ENCODE results near the gene LRP1B.
"Not testable (repeated sequence)": the region's sequence is repeated elsewhere in the genome, so short reads cannot be mapped to it uniquely, and the experiment has no call there.

Gene LRP1B

GRCh38 chr2:141869572-141869971, 261.2 kb downstream of the LRP1B start:
- no peak for DNase-seq

- no peak for DNase-seq
Observed at GRCh38 chr2:141863964-141864363, 266.9 kb downstream of the LRP1B start.

- no peak for DNase-seq
Observed at GRCh38 chr2:141856215-141856919, 274.4 kb downstream of the LRP1B start.

GRCh38 chr2:141848191-141848590, 282.6 kb downstream of the LRP1B start:
- DNase-seq, result no peak

- DNase-seq, result no peak
Observed at GRCh38 chr2:141844231-141844630, 286.6 kb downstream of the LRP1B start.

DNA sequence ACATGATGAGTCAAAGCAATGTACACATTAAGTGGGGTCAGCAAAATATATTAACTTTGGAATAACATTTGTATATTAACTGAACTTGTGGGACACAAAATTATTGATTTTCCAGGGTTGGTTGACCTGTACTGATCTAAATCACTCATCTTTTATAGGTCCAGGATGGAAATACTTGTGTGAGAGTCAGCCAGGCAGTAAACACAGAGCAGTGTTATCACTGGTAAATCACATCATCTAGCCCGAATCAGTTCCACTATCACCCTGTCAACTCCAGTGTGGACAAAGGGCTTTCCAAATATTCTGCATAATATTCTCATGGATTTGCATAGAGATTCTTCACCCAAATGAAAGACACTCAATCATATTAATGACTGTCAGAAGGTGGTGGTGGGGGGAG, 295.7 kb downstream of the LRP1B start:
- DNase-seq, result no peak

GRCh38 chr2:141828761-141829160, 302.1 kb downstream of the LRP1B start:
- DNase-seq, result no peak

GRCh38 chr2:141824790-141825189, 306.0 kb downstream of the LRP1B start:
- no peak for DNase-seq

GRCh38 chr2:141820893-141821292, 309.9 kb downstream of the LRP1B start:
- no peak for DNase-seq

GRCh38 chr2:141815320-141815719, 315.5 kb downstream of the LRP1B start:
- DNase-seq, result not testable (repeated sequence)

GRCh38 chr2:141814150-141814549, 316.7 kb downstream of the LRP1B start:
- DNase-seq, result no peak

DNA sequence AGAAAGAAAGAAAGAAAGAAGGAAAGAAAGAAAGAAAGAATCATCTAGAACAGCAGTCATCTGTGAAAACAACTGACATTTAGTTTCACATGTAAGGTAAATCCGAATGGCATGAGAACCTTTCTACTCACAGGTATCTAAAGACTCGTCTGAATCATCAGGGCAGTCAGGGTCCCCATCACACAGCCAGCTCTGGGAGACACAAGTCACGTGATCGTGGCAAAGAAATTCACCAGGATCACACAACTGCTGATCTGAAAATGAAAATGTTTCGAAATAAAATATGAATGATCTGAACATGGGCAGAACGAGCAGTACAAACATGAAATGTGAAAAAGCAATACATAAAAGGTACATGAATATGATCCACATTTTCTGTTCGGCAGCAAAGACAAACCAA, 320.7 kb downstream of the LRP1B start:
- no peak for DNase-seq

- DNase-seq, result no peak
Observed at GRCh38 chr2:141806090-141806489, 324.7 kb downstream of the LRP1B start.

DNA sequence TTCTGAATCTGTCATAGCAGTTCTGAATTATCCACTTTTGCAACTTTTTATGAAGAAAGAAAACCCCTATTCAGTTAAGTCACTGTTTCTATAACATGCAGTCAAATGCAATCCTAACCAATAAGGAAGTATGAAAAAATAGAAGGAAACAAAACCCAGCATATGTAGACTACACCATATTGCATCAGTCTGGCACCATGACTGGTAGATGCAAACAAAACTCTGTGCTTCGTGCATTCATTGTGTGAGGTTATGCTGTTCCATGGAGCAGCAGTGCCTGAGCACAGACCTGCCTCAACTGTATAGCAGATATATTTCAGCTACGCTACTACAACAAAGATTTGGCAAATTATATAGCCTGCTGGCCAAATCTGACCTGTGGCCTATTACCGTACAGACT, 325.5 kb downstream of the LRP1B start:
- DNase-seq, result no peak

GRCh38 chr2:141796449-141796848, 334.4 kb downstream of the LRP1B start:
- DNase-seq, result no peak

DNA sequence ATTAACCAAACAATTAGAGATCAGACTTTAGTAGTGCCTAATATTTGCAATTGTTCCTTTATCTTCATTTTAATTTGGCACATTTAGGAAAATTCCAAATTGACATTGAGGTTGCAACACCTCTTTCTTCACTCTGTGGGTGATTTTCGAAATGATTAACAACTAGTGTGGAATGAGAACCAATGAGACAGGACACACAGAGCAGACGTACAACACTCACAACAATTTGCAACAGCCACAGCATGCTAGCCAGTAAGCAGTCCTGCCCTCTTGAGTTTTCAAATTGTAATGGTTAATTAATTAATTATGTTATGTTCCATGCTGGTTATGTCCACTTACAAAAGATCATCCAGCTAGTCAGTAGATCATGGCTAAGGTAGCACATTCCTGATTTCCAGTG, 339.3 kb downstream of the LRP1B start:
- DNase-seq, result no peak

DNA sequence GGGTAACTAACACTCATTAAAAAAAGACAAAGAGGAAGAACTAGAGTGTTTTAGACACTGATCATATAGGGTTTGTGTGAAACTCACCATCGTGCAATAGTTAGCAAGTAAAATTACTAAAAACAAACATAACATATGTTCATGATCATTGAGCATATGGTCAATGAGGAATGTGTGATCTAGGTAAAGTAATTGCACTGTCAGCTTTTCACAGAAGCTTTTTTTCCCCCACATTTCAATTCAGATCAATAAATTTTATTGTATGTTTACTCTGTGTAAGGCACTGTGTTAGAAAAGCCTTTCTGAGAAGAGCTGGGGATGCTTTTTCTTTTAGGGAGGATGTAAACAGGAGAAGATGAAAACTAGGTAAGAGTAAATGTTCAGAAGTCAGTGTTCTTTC, 348.2 kb downstream of the LRP1B start:
- DNase-seq, result no peak

- no peak for DNase-seq
Observed at GRCh38 chr2:141778315-141778835, 352.4 kb downstream of the LRP1B start.

DNA sequence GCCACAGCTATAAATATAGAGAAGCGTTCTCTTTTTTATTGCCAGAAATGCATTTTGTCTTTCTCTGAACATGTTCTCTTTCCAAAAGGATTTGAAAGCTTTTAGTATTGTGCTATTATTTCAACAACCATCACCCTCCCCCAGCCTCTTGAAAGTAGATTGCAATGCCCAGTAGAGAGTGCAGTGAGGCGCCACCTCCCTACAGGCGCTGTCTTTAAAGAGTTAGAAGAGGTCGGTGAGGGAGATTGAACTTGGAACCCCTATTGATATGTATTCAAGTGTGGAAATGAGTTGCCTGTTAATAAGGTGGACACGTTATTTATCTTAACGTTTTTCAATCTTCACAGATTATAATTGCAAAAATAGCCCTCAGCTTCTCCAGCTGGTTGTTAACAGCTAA, 360.3 kb downstream of the LRP1B start:
- DNase-seq, result no peak

GRCh38 chr2:141767691-141768090, 363.1 kb downstream of the LRP1B start:
- no peak for DNase-seq

DNA sequence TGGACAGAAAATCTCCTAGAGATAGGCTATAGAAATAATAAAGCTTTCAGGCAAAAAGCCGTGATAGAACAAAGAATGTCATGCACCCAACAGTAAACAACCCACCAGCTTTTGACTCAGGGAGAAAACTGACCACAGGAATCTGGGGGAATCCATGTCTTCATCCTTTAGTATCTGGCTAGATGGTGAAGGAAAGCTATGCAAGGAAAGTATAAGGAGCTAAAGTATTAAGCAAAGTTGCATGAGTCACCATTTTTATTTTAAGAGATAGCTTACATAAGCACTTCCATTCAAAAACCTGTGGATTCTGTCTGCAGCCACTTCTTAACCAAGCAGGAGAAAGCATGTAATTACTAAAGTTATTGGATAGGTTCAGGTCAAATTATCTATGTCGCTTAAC, 363.8 kb downstream of the LRP1B start:
- DNase-seq, result peak; percentile 15

DNA sequence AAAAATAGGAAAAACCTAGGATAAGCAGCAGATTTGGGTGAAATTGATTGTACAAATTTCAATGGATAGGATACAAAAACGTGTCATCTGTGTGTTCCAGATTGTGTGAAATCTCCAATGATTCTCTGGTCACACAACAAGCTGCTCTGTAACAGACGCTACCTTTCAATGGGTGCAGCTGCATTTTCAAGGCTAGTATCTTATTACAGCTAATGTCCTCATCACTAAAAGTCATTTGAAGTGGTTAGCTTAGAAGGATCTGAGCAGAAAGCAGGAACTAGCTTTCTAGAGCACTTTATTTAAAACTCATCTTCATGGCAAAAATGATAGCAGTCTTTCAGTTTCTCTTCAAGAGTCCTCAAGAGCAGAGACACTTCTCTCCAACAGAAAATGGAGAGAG, 364.6 kb downstream of the LRP1B start:
- no peak for DNase-seq

DNA sequence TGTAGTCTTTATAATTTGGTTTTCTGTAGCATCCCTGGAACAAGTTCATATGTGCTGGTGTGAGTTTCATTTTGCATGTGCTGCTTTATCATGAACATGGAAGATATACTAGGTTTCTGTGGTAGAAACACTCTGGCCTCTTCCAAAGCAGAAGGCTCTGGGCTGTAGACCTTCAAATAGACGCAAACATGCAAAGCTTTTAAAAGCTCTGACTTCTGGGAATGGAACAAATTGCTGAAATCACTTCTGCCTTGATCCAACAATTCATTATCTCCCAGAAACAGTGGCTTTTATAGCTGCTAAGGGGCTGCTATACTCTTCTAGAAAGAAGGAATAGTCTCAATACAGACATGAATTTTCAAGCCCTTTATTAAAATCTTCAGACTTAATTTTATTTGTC, 382.2 kb downstream of the LRP1B start:
- DNase-seq, result no peak

DNA sequence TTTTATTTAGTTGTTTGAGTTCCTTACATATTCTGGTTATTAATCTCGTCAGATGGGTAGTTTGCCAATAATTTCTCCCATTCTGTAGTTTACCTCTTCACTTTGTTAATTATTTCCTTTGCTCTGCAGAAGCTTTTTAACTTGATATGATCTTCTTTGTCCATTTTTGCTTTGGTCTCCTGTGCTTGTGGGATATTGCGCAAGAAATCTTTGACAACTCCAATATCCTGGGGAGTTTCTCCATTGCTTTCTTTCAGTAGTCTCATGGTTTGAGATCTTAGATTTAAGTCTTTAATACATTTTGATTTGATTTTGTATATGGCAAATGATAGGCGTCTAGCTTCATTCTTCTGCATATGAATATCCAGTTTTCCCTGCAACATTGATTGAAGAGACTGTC, 389.2 kb downstream of the LRP1B start:
- no peak for DNase-seq
